GOT3 (cell line): Measurements from ENCODE around the gene KRTAP5-6.

Source experiments
- DNase-seq: peaks from one replicate; lab custom pipeline; 2025; ENCODE audit warnings: mixed read lengths; lab: John Stamatoyannopoulos, UW

Gene KRTAP5-6

GRCh38 chr11:1702506-1702905, 5.5 kb downstream of the KRTAP5-6 start:
- no peak for DNase-seq

GRCh38 chr11:1703146-1703545, 6.2 kb downstream of the KRTAP5-6 start:
- DNase-seq = no peak

- no peak for DNase-seq
These were observed 8.4 kb downstream of the KRTAP5-6 start for GRCh38 chr11:1705126-1706052.

GRCh38 chr11:1706634-1707400, 9.8 kb downstream of the KRTAP5-6 start:
- no peak for DNase-seq

GRCh38 chr11:1707751-1708150, 10.8 kb downstream of the KRTAP5-6 start:
- no peak for DNase-seq

GRCh38 chr11:1708716-1709115, 11.7 kb downstream of the KRTAP5-6 start:
- no peak for DNase-seq

GRCh38 chr11:1714908-1715885, 18.2 kb downstream of the KRTAP5-6 start:
- no peak for DNase-seq

GRCh38 chr11:1717745-1718144, 20.8 kb downstream of the KRTAP5-6 start:
- DNase-seq = no peak

GRCh38 chr11:1718326-1718725, 21.3 kb downstream of the KRTAP5-6 start:
- no peak for DNase-seq

- no peak for DNase-seq
These were observed 22.8 kb downstream of the KRTAP5-6 start for GRCh38 chr11:1719781-1720180.

GRCh38 chr11:1727096-1727690, 30.2 kb downstream of the KRTAP5-6 start:
- no peak for DNase-seq

- no peak for DNase-seq
These were observed 30.9 kb downstream of the KRTAP5-6 start for GRCh38 chr11:1727861-1728260.

- DNase-seq = no peak
These were observed 31.3 kb downstream of the KRTAP5-6 start for GRCh38 chr11:1728301-1728700.

GRCh38 chr11:1728931-1729691, 32.1 kb downstream of the KRTAP5-6 start:
- DNase-seq = no peak

GRCh38 chr11:1729692-1730011, 32.7 kb downstream of the KRTAP5-6 start:
- no peak for DNase-seq

- no peak for DNase-seq
These were observed 33.1 kb downstream of the KRTAP5-6 start for GRCh38 chr11:1730059-1730629.

GRCh38 chr11:1731451-1732059, 34.6 kb downstream of the KRTAP5-6 start:
- DNase-seq = no peak

- no peak for DNase-seq
These were observed 35.5 kb downstream of the KRTAP5-6 start for GRCh38 chr11:1732418-1733008.

- DNase-seq = no peak
These were observed 36.2 kb downstream of the KRTAP5-6 start for GRCh38 chr11:1733009-1733715.
